NOMO-1 (cell line): ENCODE data around the gene RRM1.
"Not testable (repeated sequence)": the region's sequence is repeated elsewhere in the genome, so short reads cannot be mapped to it uniquely, and the experiment has no call there.

Experiments used
- DNase-seq, 2 experiments: peaks; one replicate each; lab custom pipeline; 2025; ENCODE audit not compliant: unreplicated experiment in 2 of 2; lab: John Stamatoyannopoulos, UW

Gene RRM1

DNA sequence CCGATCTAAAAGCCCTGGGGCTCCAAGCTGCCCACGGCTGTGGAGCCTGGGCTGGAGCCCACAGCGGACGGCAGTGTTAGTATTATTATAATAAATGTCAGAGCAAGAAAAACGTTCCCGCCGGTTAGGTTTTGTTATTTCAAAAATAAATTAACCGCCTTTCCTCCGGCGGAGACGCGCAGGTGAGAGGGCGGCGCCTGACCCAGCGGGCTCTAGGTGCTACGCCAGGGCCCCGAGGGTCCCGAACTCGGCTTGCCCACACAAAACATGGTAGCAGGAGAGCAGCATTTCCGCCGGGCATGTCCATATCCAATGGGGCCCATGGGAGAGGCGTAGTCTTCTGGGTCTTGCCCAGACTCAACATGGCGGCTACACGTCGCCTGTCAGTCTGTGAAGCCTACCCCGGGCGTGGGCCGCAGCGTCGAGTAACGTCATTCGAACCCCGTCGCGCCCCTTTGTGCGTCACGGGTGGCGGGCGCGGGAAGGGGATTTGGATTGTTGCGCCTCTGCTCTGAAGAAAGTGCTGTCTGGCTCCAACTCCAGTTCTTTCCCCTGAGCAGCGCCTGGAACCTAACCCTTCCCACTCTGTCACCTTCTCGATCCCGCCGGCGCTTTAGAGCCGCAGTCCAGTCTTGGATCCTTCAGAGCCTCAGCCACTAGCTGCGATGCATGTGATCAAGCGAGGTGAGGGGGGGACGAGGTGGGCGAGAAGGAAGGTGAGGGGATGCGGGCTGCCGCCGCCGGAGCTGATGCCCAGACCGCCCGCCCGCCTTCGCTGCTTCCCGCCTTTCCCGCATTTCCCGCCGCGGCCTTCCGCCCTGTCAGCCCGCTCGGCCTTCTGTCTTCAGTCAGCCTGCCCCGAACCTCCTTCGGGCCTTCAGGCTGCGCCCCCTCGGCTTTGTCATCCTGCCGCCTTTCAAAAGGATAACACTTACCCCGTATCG is at the start of gene RRM1:
RRM1 (plus strand) TSS at position 452 of the 944 bp plus-strand sequence; CDS start at position 666, 214 bp downstream.
- DNase-seq = peak; percentile 95 to 96

DNA sequence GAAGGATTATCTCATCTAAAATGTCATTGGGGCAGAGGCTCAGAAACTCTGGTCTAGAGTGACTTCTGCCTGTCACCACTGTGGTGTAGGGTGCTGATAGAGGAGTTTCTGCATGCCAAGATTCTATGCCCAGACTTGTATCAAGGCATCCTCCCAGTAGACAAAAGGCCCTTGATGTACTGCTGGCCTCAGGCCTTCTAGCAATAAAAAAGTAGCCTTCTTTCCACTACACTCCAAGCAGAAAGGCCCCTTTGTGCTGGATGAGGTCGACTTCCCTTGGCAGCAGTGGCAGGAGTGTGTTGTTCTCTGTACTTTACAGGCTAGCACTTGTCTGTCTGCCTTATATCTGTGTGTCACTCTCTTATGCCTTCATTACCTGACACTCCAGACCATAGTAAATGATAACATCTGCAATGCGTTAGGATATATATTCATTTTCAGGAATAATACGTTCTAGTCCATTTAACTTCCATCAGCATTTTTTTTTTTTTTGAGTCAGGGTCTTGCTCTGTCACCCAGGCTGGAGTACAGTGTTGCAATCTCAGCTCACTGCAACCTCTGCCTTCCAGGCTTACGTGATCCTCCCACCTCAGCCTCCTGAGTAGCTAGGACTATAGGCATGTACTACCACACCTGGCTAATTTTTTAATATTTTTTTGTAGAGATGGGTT is 49.5 kb upstream of the RRM1 start:
- no peak for DNase-seq

DNA sequence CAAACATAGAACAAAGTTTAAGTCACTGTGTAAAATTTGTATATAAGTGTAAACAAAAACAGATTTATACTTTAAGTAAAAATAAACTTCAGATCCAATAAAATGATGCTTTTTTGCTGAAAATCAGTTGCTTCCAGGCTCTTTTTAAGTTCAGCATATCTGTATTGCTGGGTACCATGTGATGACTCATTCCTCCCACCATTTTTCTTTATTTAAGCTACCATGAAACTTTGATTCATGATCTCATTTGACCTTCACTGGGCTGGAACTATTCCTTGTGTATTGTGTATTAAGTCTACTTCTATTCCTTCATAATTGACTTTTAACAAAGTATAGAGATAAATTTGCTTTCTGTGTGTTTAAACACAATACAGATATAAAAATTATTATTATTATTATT is 46.3 kb upstream of the RRM1 start:
- no peak for DNase-seq

DNA sequence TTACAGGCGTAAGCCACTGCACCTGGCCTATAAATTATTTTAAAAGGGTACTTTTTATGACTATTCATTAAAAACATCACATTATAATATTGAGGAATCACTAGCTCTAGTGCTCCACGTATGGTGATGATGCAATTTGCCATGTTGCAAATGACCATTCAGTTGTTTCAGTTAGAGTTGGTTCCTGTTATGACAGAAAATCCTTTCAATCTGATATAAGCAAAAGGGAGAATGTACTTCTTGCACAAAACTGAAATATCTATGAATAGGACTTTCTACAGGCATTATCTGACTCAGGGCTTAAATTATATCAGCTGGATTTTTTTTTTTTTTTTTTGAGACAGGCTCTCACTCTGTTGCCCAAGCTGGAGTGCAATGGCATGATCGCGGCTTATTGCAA is 45.6 kb upstream of the RRM1 start:
- peak; percentile 84 to 98 for DNase-seq

- peak; percentile 33 to 76 for DNase-seq
Measured at GRCh38 chr11:4050138-4050537, 44.5 kb upstream of the RRM1 start.

GRCh38 chr11:4053200-4053599 is 41.4 kb upstream of the RRM1 start:
- not testable (repeated sequence) for DNase-seq

GRCh38 chr11:4054643-4055042 is 40.0 kb upstream of the RRM1 start:
- DNase-seq = no peak

DNA sequence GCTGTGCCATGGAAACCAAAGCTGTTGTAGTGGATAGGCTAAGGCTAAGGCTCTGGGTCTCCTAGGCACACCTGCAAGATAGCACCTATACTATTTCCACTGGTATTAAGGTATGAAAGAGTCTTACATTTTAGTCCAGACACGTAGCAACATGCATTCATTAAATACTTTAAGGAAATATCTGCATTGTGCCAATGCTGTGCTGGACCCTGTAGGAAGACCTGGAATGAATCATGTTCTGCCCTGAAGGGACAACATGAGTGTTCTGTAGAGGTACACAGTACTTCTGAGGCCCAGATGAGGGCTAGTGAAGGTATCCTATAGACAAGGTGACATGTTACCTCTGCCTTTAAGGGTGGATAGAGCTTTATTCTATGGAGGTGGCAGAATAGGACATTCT is 35.2 kb upstream of the RRM1 start:
- no peak for DNase-seq

- DNase-seq = no peak
Measured at GRCh38 chr11:4060182-4060923, 34.2 kb upstream of the RRM1 start.

DNA sequence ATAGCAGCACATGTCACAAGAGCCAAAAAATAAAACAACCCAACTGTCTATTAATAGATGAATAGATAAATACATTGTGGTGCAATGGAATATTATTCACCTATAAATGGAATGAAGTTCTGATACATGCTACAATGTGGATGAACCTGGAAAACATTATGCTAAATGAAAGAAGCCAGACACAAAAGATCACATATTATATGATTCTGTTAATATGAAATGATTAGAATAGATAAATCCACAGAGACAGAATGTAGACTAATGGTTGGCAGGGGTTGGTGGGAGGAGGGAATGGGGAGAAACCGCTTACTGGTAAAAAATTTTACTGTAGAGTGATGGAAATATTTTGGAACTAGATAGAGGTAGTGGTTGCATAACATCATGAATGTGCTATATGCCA is 32.9 kb upstream of the RRM1 start:
- DNase-seq = no peak

DNA sequence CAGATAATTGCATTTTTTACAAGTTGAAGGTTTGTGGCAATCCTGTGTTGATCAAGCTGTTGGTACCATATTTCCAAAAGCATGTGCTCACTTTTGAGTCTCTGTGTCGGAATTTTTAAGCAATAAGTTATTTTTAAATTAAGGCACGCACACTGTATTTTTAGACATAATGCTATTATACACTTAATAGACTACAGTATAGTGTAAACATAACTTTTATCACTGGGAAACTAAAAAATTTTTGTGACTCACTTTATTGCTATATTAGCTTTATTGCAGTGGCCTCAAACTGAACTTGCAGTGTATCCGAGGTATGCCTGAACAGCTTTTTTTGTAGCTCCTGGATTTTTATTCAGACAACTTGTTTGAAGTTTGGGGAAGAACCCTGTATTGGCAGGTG is 31.3 kb upstream of the RRM1 start:
- no peak for DNase-seq

GRCh38 chr11:4064278-4064955 is 30.2 kb upstream of the RRM1 start:
- DNase-seq = no peak

GRCh38 chr11:4065086-4065485 is 29.5 kb upstream of the RRM1 start:
- no peak for DNase-seq

GRCh38 chr11:4065601-4066377 is 28.8 kb upstream of the RRM1 start:
- no peak for DNase-seq

- DNase-seq = peak; percentile 59 to 86
Measured at GRCh38 chr11:4066910-4067309, 27.7 kb upstream of the RRM1 start.

GRCh38 chr11:4068962-4069361 is 25.6 kb upstream of the RRM1 start:
- peak in 1 of 2 experiments; percentile 4 for DNase-seq

- DNase-seq = no peak
Measured at GRCh38 chr11:4071325-4071724, 23.3 kb upstream of the RRM1 start.

DNA sequence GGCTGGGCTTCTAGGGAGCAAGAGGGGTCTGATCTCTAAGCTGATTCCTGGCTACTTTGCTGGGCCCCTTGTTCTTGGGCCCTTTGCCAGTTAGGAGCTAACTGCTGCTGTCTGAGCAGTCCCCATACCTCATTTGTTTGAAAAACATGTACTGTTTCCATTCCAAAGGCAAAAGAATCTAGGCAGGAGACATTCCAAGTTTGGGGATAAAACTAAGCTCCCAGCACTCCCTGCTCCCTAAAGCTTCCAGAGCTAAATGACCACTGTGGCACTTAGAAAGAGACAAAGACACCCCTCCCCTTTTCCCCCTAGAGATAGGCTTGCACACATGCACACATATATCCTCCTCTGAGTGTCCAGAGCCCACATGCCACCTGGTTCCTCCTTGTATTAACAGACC is 22.7 kb upstream of the RRM1 start:
- DNase-seq = no peak

GRCh38 chr11:4072668-4073285 is 21.8 kb upstream of the RRM1 start:
- peak; percentile 74 to 81 for DNase-seq
